Stimulated activated CD8-positive, alpha-beta memory T cell treated with anti-CD3 and anti-CD28 coated beads, Interleukin-4, amount 100 ng/mL, for 1 hour (primary cell): ENCODE results near the gene TNC.

Experiments used
- DNase-seq, 2 donors: peaks; one replicate each; pipeline ENCODE4 v3.0.0-alpha.2; 2020; ENCODE audit warnings: low read depth in 2 of 2, low spot score in 1 of 2

The TNC gene

DNA sequence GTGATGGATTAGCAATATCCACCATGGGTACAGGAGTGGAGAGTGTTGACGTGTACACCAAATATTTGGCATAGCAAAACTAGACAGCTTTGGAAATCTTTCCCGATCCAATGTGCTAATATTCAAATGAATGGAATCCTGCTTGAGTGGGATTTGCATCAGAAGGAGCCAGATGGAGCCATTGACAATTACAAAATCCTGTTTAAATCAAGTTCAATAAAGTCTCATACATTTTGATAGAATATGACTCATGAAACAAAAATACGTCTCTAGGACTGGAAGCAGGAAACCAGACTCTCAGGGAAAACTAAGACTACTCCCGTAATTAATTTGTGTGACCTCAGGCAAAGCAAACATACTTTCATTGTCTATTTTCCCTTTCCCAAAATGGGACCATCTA is 13.0 kb downstream of the TNC start:
- no peak for DNase-seq

GRCh38 chr9:115103746-115104477 is 14.0 kb downstream of the TNC start:
- DNase-seq, result no peak

GRCh38 chr9:115099901-115100300 is 18.1 kb downstream of the TNC start:
- DNase-seq, result no peak

GRCh38 chr9:115098226-115098965 is 19.6 kb downstream of the TNC start:
- DNase-seq, result no peak

- DNase-seq, result no peak
Measured at GRCh38 chr9:115093520-115093919, 24.4 kb downstream of the TNC start.

DNA sequence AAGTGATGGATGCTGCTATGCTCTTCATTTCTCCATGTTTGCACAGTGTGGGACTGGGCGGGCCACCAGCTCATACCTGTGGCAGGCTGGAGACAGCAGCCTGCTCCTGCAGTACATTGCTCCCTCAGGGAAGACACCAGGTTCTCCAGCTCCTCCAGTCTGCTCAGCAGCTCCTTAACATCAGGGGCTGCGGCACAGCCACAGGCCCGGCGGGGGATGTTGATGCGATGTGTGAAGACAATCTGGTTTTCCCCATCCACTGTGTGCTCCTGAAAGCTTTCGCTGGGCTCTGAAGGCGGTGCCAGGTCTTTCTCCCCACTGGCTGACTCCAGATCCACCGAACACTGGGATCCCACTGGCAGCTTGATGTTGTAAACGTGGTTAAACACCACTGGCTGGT is 27.5 kb downstream of the TNC start:
- no peak for DNase-seq

GRCh38 chr9:115088860-115089259 is 29.1 kb downstream of the TNC start:
- DNase-seq, result no peak

DNA sequence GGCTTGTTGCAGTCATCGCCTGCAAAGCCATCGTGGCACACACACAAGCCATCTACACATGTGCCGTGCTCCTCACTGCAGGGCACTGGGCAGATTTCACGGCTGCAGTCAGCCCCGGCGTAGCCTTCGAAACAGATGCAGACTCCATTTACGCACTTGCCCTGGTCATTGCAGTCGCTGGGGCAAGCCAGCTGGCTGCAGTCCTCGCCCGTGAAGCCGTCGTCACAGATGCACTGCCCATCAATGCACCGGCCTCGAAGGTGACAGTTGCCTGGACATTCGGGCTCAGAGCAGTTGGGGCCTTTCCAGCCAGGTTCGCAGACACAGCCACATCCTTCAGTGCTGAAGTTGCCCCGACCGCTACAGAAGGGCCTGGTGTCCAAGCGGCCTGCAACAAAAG is 31.1 kb downstream of the TNC start:
- no peak for DNase-seq

DNA sequence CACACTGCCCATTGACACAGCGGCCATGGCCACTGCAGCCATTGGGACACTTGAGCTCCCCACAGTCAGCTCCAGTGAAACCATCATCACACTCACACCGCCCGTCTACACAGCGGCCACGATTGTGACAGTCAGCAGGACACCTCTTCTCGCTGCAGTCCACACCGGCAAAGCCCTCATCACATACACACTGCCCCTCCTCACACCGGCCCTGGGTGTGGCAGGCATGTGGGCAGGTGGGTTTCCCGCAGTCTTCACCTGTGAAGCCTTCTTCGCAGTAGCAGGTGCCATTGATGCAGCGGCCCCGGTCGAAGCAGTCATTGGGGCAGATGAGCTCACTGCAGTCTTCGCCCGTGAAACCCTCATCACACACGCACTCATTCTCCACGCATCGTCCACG is 31.5 kb downstream of the TNC start:
- DNase-seq, result no peak

- DNase-seq, result no peak
Measured at GRCh38 chr9:115085773-115086377, 32.1 kb downstream of the TNC start.

DNA sequence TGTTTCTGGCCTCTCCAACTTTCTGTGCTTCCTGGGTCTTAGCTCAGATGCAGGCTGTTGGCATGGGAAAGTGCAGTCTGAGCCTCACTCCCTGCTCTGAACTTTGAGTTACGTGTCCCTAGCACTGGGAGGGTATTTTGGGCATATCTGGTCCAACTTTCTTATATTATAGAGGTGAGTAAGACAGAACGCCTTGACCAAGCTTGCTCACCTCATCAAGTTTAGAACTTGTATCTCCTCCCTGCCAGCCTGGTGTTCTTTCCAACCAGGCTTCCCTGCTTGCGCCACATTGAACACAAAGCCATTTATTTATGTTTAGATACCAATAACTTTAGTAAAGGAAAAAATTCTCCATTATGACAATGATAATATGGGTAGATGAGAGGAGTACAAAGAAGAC is 33.2 kb downstream of the TNC start:
- no peak for DNase-seq

- DNase-seq, result no peak
Measured at GRCh38 chr9:115084157-115084556, 33.8 kb downstream of the TNC start.

DNA sequence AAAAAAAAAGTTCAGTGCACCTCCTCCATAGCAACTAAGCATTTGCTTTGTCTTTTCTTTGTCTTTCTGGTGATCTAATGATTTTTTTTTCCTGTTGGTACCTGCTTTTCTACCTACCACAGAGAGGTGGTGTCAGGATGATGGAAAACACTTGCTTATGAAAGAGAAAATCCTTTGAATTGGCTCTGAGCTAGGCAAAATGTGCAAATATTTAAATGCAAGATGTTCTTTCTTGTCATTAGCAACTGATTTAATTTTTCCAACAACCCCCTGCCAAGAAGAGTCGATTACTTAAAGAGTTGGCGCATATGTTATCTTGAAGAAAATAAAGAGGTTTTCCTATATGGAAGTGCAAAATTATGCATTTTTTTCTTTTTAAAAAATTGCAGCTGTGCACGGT is 37.7 kb downstream of the TNC start:
- no peak for DNase-seq

GRCh38 chr9:115079156-115079555 is 38.8 kb downstream of the TNC start:
- DNase-seq, result no peak

DNA sequence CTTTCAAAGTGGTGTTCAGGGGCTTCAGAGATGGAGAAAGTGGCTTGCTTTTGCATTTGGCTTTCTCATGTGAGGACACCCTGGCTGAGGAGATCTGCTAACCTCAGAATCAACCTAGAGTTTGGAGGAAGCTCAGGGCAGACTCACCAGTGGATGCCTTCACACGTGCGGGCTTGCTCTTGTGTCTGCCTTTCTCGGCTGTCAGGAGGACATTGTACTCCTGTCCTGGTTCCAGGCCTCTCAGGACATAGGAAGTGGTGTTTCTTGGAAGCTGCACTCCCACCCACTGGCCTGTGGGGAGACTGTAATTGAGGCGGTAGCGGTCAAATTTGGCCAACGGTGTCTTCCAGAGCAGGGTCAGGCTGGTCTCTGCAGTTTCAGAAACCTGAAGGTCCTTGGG is 44.5 kb downstream of the TNC start:
- DNase-seq, result no peak

GRCh38 chr9:115071176-115071575 is 46.8 kb downstream of the TNC start:
- DNase-seq, result no peak

DNA sequence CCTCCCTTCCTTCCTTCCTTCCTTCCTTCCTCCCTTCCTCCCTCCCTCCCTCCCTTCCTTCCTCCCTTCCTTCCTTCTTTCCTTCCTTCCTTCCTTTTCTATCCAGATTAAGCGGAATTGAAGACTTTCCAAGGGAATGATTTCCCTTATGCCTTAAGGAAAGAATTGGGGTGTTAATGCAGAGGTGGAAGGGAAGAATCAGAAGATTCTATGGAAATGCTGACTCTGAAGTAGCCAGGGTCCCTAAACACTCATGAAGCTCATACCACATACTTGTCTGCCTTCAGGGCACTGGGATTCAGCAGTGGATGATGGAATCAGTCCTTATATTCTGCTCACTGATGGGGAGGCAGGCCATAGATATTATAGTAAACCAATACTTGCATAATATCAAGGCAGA is 48.2 kb downstream of the TNC start:
- no peak for DNase-seq

DNA sequence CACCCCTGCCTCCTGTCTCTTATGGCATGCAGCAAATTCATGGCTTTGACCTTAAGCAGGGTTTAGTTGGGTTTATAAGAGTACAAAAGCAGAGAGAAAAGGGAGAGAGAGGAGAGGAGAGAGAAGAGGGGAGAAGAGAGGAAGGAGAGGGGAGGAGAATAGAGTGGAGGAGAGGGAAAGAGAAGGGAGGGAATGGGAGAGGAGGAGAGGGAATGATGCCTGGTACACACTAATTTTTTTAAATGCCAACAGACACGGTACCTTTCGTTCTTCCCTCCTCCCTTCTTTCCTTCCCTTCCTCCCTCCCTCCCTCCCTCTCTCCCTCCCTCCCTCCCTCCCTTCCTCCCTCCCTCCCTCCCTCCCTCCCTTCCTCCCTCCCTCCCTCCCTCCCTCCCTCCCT is 48.7 kb downstream of the TNC start:
- no peak for DNase-seq

GRCh38 chr9:115068031-115068430 is 49.9 kb downstream of the TNC start:
- no peak for DNase-seq

DNA sequence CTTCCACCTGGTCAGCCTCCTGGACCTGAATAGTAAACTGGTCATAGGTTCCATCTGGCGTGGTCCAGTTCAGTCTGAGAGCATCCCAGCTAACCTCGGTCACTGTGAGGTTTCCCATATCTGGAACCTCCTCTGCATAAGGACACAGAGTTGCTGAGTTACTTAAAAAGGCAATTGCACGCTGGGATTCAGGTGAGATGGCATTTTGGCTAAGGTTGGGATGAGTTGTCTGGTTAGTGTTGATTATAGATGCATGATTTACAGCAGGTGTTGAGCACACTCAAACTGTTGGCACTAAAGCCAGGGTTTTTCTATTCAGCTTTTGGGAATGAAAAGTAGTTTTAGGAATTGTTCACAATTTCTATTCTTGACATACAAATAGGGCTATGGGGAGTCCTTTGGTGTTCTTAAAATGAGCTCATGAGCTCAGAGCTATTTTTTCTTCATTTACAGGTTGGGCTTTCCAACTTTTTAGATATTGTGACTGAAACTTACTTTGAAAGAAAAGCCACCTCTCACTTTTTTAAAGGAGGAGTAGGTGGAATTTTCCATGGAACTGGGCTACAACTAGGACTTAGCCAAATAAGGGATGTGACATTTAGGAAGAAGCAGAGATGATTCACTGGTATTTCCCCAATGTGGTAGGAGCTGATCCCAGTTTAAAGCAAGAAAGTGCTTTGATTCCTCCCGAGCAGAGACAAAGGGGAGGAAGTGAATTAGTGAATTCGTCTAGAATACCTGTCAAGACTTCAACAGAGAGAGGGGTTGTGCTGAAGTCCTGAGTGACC is 54.7 kb downstream of the TNC start:
- no peak for DNase-seq

DNA sequence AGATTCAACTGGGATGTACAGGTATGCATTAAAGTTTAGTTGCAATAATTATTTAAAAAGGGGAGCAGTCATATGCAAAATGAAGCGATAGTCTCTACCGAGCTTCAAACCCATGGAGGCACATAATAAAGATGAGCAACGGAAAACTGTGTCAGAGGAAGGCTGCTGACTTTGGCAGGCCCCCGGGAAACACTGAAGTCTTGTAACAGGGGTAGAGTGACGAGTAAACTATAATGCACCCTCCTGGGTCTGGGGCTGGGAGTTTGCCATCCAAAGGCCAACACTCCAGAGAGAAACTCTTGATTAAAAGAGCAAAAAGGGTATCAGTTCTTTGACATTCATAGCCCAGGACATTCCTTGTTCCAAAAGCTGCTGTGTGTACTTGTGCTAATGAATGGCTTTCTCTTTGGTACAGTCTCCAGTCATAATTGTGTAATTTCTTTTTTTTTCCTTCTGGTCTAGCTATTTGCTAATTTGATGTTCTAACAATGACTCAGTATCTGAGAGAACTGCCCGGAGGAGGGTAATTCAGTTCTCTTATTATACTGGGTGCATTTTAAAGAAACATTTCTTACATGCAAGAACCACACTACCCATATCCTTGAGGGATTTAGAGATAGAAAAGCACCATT is 59.2 kb downstream of the TNC start:
- DNase-seq, result no peak
